PC-3 (cell line): Measurements from ENCODE around the gene CIDEC. TPM values are rescaled to one million over a fixed set of nuclear protein-coding genes. Genes with fewer than 3 reads are reported as not detected.

Source experiments
- ATAC-seq: fragments of 200-7000 bp; cut with Tn5 transposase; 2 replicates; pipeline ENCODE4 v1.9.1; 2020; ENCODE audit warnings: mild to moderate bottlenecking, moderate library complexity
- BruUV-seq: library from RNA; stranded (reverse); fragments of 400-500 nt; replicated peaks from 2 replicates; lab custom pipeline; 2021; lab: Mats Ljungman, UMichigan
- CTCF ChIA-PET: fragments of 300-600 bp; sonication (Branson Sonifier 250); formaldehyde crosslinking; loops from one replicate; lab custom pipeline; 2022; ENCODE audit warnings: antibody characterized with exemption; lab: Charles Lee
- POLR2A ChIA-PET: fragments of 300-600 bp; sonication (Branson Sonifier 250); formaldehyde crosslinking; loops from one replicate; lab custom pipeline; 2022; ENCODE audit warnings: antibody characterized with exemption; ENCODE audit not compliant: unreplicated experiment; lab: Charles Lee
- DNase-seq: peaks from one replicate; pipeline ENCODE4 v3.0.0-alpha.2; 2015
- H2AFZ ChIP-seq: fragments of 300-600 bp; sonication (generic); 2 replicates; pipeline ENCODE4 v1.6.0; 2016; ENCODE audit warnings: antibody characterized with exemption, low read length
- H3F3A ChIP-seq: fragments of 300-600 bp; sonication (generic); one replicate; pipeline ENCODE4 v1.6.0; 2017; ENCODE audit warnings: antibody characterized with exemption, low read length, control low read depth, mild to moderate bottlenecking; ENCODE audit not compliant: unreplicated experiment
- H3K27ac ChIP-seq: fragments of 300-600 bp; sonication (generic); 2 replicates; pipeline ENCODE4 v1.5.1; 2016; ENCODE audit warnings: mild to moderate bottlenecking, low read length
- H3K27me3 ChIP-seq: fragments of 300-600 bp; sonication (generic); 2 replicates; pipeline ENCODE4 v1.6.1; 2016; ENCODE audit warnings: low read length, mixed read lengths
- H3K36me3 ChIP-seq: fragments of 300-600 bp; sonication (generic); 2 replicates; pipeline ENCODE4 v1.6.1; 2016; ENCODE audit warnings: low read depth, mixed run types, low read length, mixed read lengths
- H3K4me1 ChIP-seq: fragments of 300-600 bp; sonication (generic); 2 replicates; pipeline ENCODE4 v1.5.1; 2016; ENCODE audit warnings: low read length; ENCODE audit not compliant: insufficient read depth
- H3K4me2 ChIP-seq: fragments of 300-600 bp; sonication (generic); 2 replicates; pipeline ENCODE4 v1.6.0; 2016; ENCODE audit warnings: low read length
- H3K4me3 ChIP-seq: fragments of 300-600 bp; sonication (generic); 2 replicates; pipeline ENCODE4 v1.5.1; 2016; ENCODE audit warnings: mild to moderate bottlenecking, low read length, mixed read lengths
- H3K79me2 ChIP-seq: fragments of 300-600 bp; sonication (generic); 2 replicates; pipeline ENCODE4 v1.6.1; 2017; ENCODE audit warnings: low read length, mixed read lengths
- H3K9ac ChIP-seq: fragments of 300-600 bp; sonication (generic); 2 replicates; pipeline ENCODE4 v1.6.0; 2016; ENCODE audit warnings: mild to moderate bottlenecking, low read length
- H3K9me2 ChIP-seq: fragments of 300-600 bp; sonication (generic); replicated peaks from 2 replicates; pipeline ENCODE4 v1.6.1; 2016; ENCODE audit warnings: mixed run types, low read length, mixed read lengths
- H3K9me3 ChIP-seq: fragments of 300-600 bp; sonication (generic); 2 replicates; pipeline ENCODE4 v1.6.1; 2016; ENCODE audit warnings: low read length, mixed read lengths
- H4K20me1 ChIP-seq: fragments of 300-600 bp; sonication (generic); 2 replicates; pipeline ENCODE4 v1.6.1; 2016; ENCODE audit warnings: low read length, mixed read lengths
- CTCF ChIP-seq: fragments of 300-600 bp; sonication (generic); conservative IDR thresholded peaks from 2 replicates; pipeline ENCODE4 v1.5.1; 2017; ENCODE audit warnings: antibody characterized with exemption, low read depth, mild to moderate bottlenecking, low read length
- EZH2 ChIP-seq: fragments of 300-600 bp; sonication (generic); IDR thresholded peaks from one replicate; pipeline ENCODE4 v1.6.1; 2017; ENCODE audit warnings: antibody characterized with exemption, mild to moderate bottlenecking, low read length; ENCODE audit not compliant: unreplicated experiment
- EZH2phosphoT487 ChIP-seq: fragments of 300-600 bp; sonication (generic); IDR thresholded peaks from 2 replicates; pipeline ENCODE4 v1.6.1; 2018; ENCODE audit warnings: mild to moderate bottlenecking, antibody characterized with exemption, low read length, borderline replicate concordance
- intact Hi-C: fragments of 100-400 bp; cut with micrococcal nuclease; formaldehyde crosslinking; loops from 2 replicates; pipeline ENCODE4 v1.9.0; 2023
- total RNA-seq: library from RNA; depleted of rRNA; stranded (reverse); fragments of >200 nt; gene quantifications from 2 replicates; pipeline ENCODE4 v1.2.3, GENCODE V29; 2014

CIDEC gene
- total RNA-seq, 1 experiment from 2014 or later: not detected

GRCh38 chr3:9893739-9894138, 13.7 kb upstream of the CIDEC start:
- no peaks in the 10 kb centered on the region for H3K27me3 ChIP-seq
- H3K4me3 ChIP-seq: no peak overlapping the region
- no peak overlapping the region for H2AFZ ChIP-seq
- H3K27ac ChIP-seq: peak overlapping the region; percentile 61
- peaks cover 24% of the 10 kb centered on the region for H3F3A ChIP-seq
- DNase-seq: no peak
- H3K79me2 ChIP-seq: peaks cover 38% of the 10 kb centered on the region
- H3K9me3 ChIP-seq: no peaks in the 10 kb centered on the region
- TF ChIP-seq EZH2phosphoT487 (no peak), EZH2 (no peak), CTCF (no peak)
- peak; percentile 1; the same call in 1 of the 2 replicates for ATAC-seq
- intact Hi-C loops: loop anchor here (1.0 kb wide), 1 partner anchor 23 kb away; no protein-coding TSS in a partner anchor
- H4K20me1 ChIP-seq: no peaks in the 10 kb centered on the region
- CTCF ChIA-PET: interaction anchor here (0.6 to 1.1 kb wide), 3 partner anchors 21 to 53 kb away, joined by 4 to 12 read pairs (median 6); no protein-coding TSS in a partner anchor
- H3K4me2 ChIP-seq: peak overlapping the region; percentile 36
- no peaks in the 10 kb centered on the region for H3K9me2 ChIP-seq
- H3K9ac ChIP-seq: no peak overlapping the region
- POLR2A ChIA-PET: interaction anchor here (0.6 to 1.1 kb wide), 3 partner anchors 10 to 515 kb away, joined by 4 to 28 read pairs (median 5); no protein-coding TSS in a partner anchor
- no TSS peak for BruUV-seq
- H3K4me1 ChIP-seq: peaks cover 51% of the 10 kb centered on the region
- peaks cover 14% of the 10 kb centered on the region; the same call in 1 of the 2 replicates for H3K36me3 ChIP-seq

GRCh38 chr3:9891072-9891622, 11.1 kb upstream of the CIDEC start:
- H3K9ac ChIP-seq: peak overlapping the region; percentile 98
- peaks cover 14% of the 10 kb centered on the region; the same call in 1 of the 2 replicates for H3K36me3 ChIP-seq
- H3K9me3 ChIP-seq: no peaks in the 10 kb centered on the region
- no peaks in the 10 kb centered on the region for H4K20me1 ChIP-seq
- ChIA-PET POLR2A (interaction anchor here (0.5 kb wide), 1 partner anchor 328 kb away, joined by 4 read pairs; no protein-coding TSS in a partner anchor), CTCF (no interaction called here)
- peak overlapping the region; percentile 83 for H3K4me3 ChIP-seq
- no TSS peak for BruUV-seq
- H3K79me2 ChIP-seq: peaks cover 38% of the 10 kb centered on the region
- peaks cover 14% of the 10 kb centered on the region for H3F3A ChIP-seq
- intact Hi-C loops: no loop called here
- peak overlapping the region; percentile 75 for H3K27ac ChIP-seq
- H2AFZ ChIP-seq: peak overlapping the region; percentile 92
- H3K4me2 ChIP-seq: peak overlapping the region; percentile 84
- ATAC-seq: no peak
- H3K4me1 ChIP-seq: peaks cover 27% of the 10 kb centered on the region
- TF ChIP-seq EZH2phosphoT487 (no peak), EZH2 (no peak), CTCF (no peak)
- H3K27me3 ChIP-seq: no peaks in the 10 kb centered on the region
- DNase-seq: no peak
- no peaks in the 10 kb centered on the region for H3K9me2 ChIP-seq
